MM.1S (cell line): ENCODE data around the gene AKR1C3.
"Not testable (repeated sequence)": the region's sequence is repeated elsewhere in the genome, so short reads cannot be mapped to it uniquely, and the experiment has no call there.

ENCODE experiments used
- DNase-seq: peaks from one replicate; pipeline ENCODE4 v3.0.0-alpha.2; 2015
- H2AFZ ChIP-seq: fragments of 300-600 bp; sonication (generic); 2 replicates; pipeline ENCODE4 v1.6.0; 2016; ENCODE audit warnings: antibody characterized with exemption, low read length
- H3F3A ChIP-seq: fragments of 300-600 bp; sonication (generic); 2 replicates; pipeline ENCODE4 v1.6.1; 2016; ENCODE audit warnings: mild to moderate bottlenecking, antibody characterized with exemption, low read length, moderate library complexity, mixed read lengths; ENCODE audit not compliant: insufficient read depth
- H3K27ac ChIP-seq: fragments of 300-600 bp; sonication (generic); 2 replicates; pipeline ENCODE4 v1.5.1; 2016; ENCODE audit warnings: mild to moderate bottlenecking, low read length
- H3K27me3 ChIP-seq: fragments of 300-600 bp; sonication (generic); replicated peaks from 2 replicates; pipeline ENCODE4 v1.6.0; 2016; ENCODE audit warnings: low read length; ENCODE audit not compliant: insufficient read depth
- H3K36me3 ChIP-seq: fragments of 300-600 bp; sonication (generic); replicated peaks from 2 replicates; pipeline ENCODE4 v1.6.1; 2016; ENCODE audit warnings: mild to moderate bottlenecking, low read length, mixed read lengths; ENCODE audit not compliant: insufficient read depth
- H3K4me1 ChIP-seq: fragments of 300-600 bp; sonication (generic); 2 replicates; pipeline ENCODE4 v1.6.1; 2016; ENCODE audit warnings: low read length, mixed read lengths
- H3K4me2 ChIP-seq: fragments of 300-600 bp; sonication (generic); 2 replicates; pipeline ENCODE4 v1.6.0; 2016; ENCODE audit warnings: low read depth, low read length
- H3K4me3 ChIP-seq: fragments of 300-600 bp; sonication (generic); 2 replicates; pipeline ENCODE4 v1.5.1; 2016; ENCODE audit warnings: low read length, mixed read lengths
- H3K79me2 ChIP-seq: fragments of 300-600 bp; sonication (generic); 2 replicates; pipeline ENCODE4 v1.6.1; 2016; ENCODE audit warnings: mixed run types, low read length, mixed read lengths
- H3K9ac ChIP-seq: fragments of 300-600 bp; sonication (generic); 2 replicates; pipeline ENCODE4 v1.6.1; 2016; ENCODE audit warnings: low read length, mixed read lengths
- H3K9me2 ChIP-seq: fragments of 300-600 bp; sonication (generic); replicated peaks from 2 replicates; pipeline ENCODE4 v1.6.1; 2016; ENCODE audit warnings: mild to moderate bottlenecking, low read length, mixed read lengths; ENCODE audit not compliant: insufficient read depth
- H3K9me3 ChIP-seq: fragments of 300-600 bp; sonication (generic); replicated peaks from 2 replicates; pipeline ENCODE4 v1.6.1; 2016; ENCODE audit warnings: mild to moderate bottlenecking, low read length, mixed read lengths; ENCODE audit not compliant: insufficient read depth
- H4K20me1 ChIP-seq: fragments of 300-600 bp; sonication (generic); 2 replicates; pipeline ENCODE4 v1.6.1; 2016; ENCODE audit warnings: mild to moderate bottlenecking, low read length, moderate library complexity, mixed read lengths; ENCODE audit not compliant: insufficient read depth
- CTCF ChIP-seq: fragments of 300-600 bp; sonication (generic); IDR thresholded peaks from 2 replicates; pipeline ENCODE4 v1.5.1; 2016; ENCODE audit warnings: antibody characterized with exemption, low read length, mixed read lengths
- EZH2 ChIP-seq: fragments of 300-600 bp; sonication (generic); optimal IDR thresholded peaks from 2 replicates; pipeline ENCODE3; 2017; ENCODE audit warnings: low read depth, mild to moderate bottlenecking, antibody characterized with exemption, low read length, mixed read lengths
- EZH2phosphoT487 ChIP-seq: fragments of 300-600 bp; sonication (generic); IDR thresholded peaks from 2 replicates; pipeline ENCODE4 v1.6.1; 2018; ENCODE audit warnings: antibody characterized with exemption, low read length

Gene AKR1C3

GRCh38 chr10:5092848-5093790 lies 1.1 kb upstream of the AKR1C3 start:
- Histone ChIP-seq H3K4me1 (no peaks in the 10 kb centered on the region), H3K27me3 (no peaks in the 10 kb centered on the region), H3K9ac (no peak overlapping the region), H3K9me3 (no peaks in the 10 kb centered on the region), H3F3A (no peaks in the 10 kb centered on the region), H3K36me3 (no peaks in the 10 kb centered on the region), H3K4me3 (no peak overlapping the region), H3K9me2 (no peaks in the 10 kb centered on the region), H3K27ac (no peak overlapping the region), H4K20me1 (no peaks in the 10 kb centered on the region), H3K79me2 (no peaks in the 10 kb centered on the region), H2AFZ (no peak overlapping the region), H3K4me2 (no peak overlapping the region)
- no peak for DNase-seq
- no peak for TF ChIP-seq CTCF
- TF ChIP-seq EZH2phosphoT487, result no peak
- no peak for TF ChIP-seq EZH2

GRCh38 chr10:5095687-5096086 lies 1.5 kb downstream of the AKR1C3 start:
- Histone ChIP-seq H3K4me3 (no peak overlapping the region), H4K20me1 (no peaks in the 10 kb centered on the region), H3K27ac (no peak overlapping the region), H3K4me1 (no peaks in the 10 kb centered on the region), H3K27me3 (no peaks in the 10 kb centered on the region), H3F3A (no peaks in the 10 kb centered on the region), H3K79me2 (no peaks in the 10 kb centered on the region), H2AFZ (no peak overlapping the region), H3K4me2 (no peak overlapping the region), H3K9me3 (no peaks in the 10 kb centered on the region), H3K36me3 (no peaks in the 10 kb centered on the region), H3K9ac (no peak overlapping the region), H3K9me2 (no peaks in the 10 kb centered on the region)
- TF ChIP-seq EZH2 (no peak), CTCF (no peak), EZH2phosphoT487 (no peak)
- DNase-seq, result no peak

GRCh38 chr10:5096108-5096507 lies 1.9 kb downstream of the AKR1C3 start:
- TF ChIP-seq CTCF (no peak), EZH2 (no peak), EZH2phosphoT487 (no peak)
- H3K9me3 ChIP-seq, result no peaks in the 10 kb centered on the region
- no peaks in the 10 kb centered on the region for H3K4me1 ChIP-seq
- H3K27ac ChIP-seq, result no peak overlapping the region
- H3K36me3 ChIP-seq, result no peaks in the 10 kb centered on the region
- no peak overlapping the region for H3K9ac ChIP-seq
- H3K4me2 ChIP-seq, result no peak overlapping the region
- H2AFZ ChIP-seq, result no peak overlapping the region
- no peaks in the 10 kb centered on the region for H3F3A ChIP-seq
- no peaks in the 10 kb centered on the region for H3K79me2 ChIP-seq
- H3K4me3 ChIP-seq, result no peak overlapping the region
- no peak for DNase-seq
- no peaks in the 10 kb centered on the region for H3K27me3 ChIP-seq
- no peaks in the 10 kb centered on the region for H3K9me2 ChIP-seq
- no peaks in the 10 kb centered on the region for H4K20me1 ChIP-seq

GRCh38 chr10:5102479-5102878 lies 8.3 kb downstream of the AKR1C3 start:
- not testable (repeated sequence) for H3K27me3 ChIP-seq, DNase-seq, H3F3A ChIP-seq, H4K20me1 ChIP-seq, H3K36me3 ChIP-seq, H3K4me1 ChIP-seq, H3K9me2 ChIP-seq, H2AFZ ChIP-seq, H3K9ac ChIP-seq, H3K4me2 ChIP-seq, H3K9me3 ChIP-seq, H3K4me3 ChIP-seq, H3K79me2 ChIP-seq, H3K27ac ChIP-seq
